OCI-LY3 (cell line): ENCODE measurements around the gene ZPR1.
A peak's percentile ranks its signal among the peaks of the same experiment; 100 is the strongest.

Source experiments
- H2AFZ ChIP-seq: fragments of 200-600, 300-600 bp; shearing (Covaris generic); 2 replicates; pipeline ENCODE4 v1.6.0; 2014; ENCODE audit warnings: antibody characterized with exemption, low read depth, low read length
- H3K27ac ChIP-seq: fragments of 200-600, 300-600 bp; sonication (generic); 2 replicates; pipeline ENCODE4 v1.5.1; 2014; ENCODE audit warnings: mild to moderate bottlenecking, low read length, moderate library complexity, mixed read lengths
- H3K27me3 ChIP-seq: fragments of 200-600, 300-600 bp; sonication (generic); 2 replicates; pipeline ENCODE4 v1.6.1; 2014; ENCODE audit warnings: low read depth, low read length, mixed read lengths
- H3K36me3 ChIP-seq: fragments of 200-600, 300-600 bp; sonication (generic); replicated peaks from 2 replicates; pipeline ENCODE3; 2014; ENCODE audit warnings: low read depth, low read length, mixed read lengths
- H3K4me1 ChIP-seq: fragments of 300-600, 200-600 bp; sonication (generic); 2 replicates; pipeline ENCODE4 v1.6.1; 2014; ENCODE audit warnings: low read length, mixed read lengths
- H3K4me2 ChIP-seq: fragments of 200-600, 300-600 bp; sonication (generic); 2 replicates; pipeline ENCODE4 v1.6.1; 2014; ENCODE audit warnings: low read length, mixed read lengths
- H3K4me3 ChIP-seq: fragments of 300-600, 200-600 bp; sonication (generic); 2 replicates; pipeline ENCODE4 v1.5.1; 2014; ENCODE audit warnings: antibody characterized with exemption, mild to moderate bottlenecking, low read length, moderate library complexity
- H3K79me2 ChIP-seq: fragments of 300-600, 200-600 bp; shearing (Covaris generic); 2 replicates; pipeline ENCODE4 v1.6.1; 2014; ENCODE audit warnings: mild to moderate bottlenecking, low read length, mixed read lengths
- H3K9ac ChIP-seq: fragments of 300-600, 200-600 bp; shearing (Covaris generic); 2 replicates; pipeline ENCODE4 v1.6.0; 2014; ENCODE audit warnings: mild to moderate bottlenecking, low read length, moderate library complexity
- H3K9me3 ChIP-seq: fragments of 200-600, 300-600 bp; shearing (Covaris generic); 2 replicates; pipeline ENCODE4 v1.6.1; 2014; ENCODE audit warnings: low read length, mixed read lengths; ENCODE audit not compliant: insufficient read depth
- H4K20me1 ChIP-seq: fragments of 200-600, 300-600 bp; sonication (generic); 2 replicates; pipeline ENCODE4 v1.6.1; 2016; ENCODE audit warnings: low read length, mixed read lengths; ENCODE audit not compliant: insufficient read depth
- EZH2phosphoT487 ChIP-seq: fragments of 200-600 bp; shearing (Covaris generic); IDR thresholded peaks from 2 replicates; pipeline ENCODE4 v1.6.1; 2018; ENCODE audit warnings: antibody characterized with exemption, mixed run types, low read depth
- TF ChIP-seq, protein P1 (sequence below): fragments of 200-600, 300-600 bp; sonication (generic); IDR thresholded peaks from 2 replicates; pipeline ENCODE4 v1.5.1; 2014; ENCODE audit warnings: antibody characterized with exemption, low read length, low read depth

ZPR1 gene

DNA sequence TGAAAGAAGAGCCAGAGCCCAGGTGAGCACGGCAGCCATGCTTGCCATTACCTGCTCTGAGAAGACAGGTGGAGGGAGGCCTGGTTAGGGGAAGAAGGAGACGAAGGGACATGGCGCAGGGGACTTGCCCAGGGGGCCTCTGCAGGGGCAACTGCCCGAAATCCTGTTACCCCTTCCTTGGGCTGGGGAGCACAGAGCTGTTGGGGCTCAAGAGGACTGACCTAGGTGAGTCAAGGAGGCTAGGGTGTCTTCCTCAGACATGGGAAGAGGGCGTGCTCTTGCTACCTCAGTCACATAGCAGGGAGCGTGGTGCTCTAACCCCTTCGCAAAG is 4.0 kb upstream of the ZPR1 start, which contains the start of gene APOA5:
Gene APOA5 (minus strand): TSS at position 67 of the 331 bp plus-strand sequence. CDS start 19 bp downstream, at position 48.
- H3K27me3 ChIP-seq, result no peaks in the 10 kb centered on the region
- peak within 1 kb of the TSS; percentile 63 for H3K4me3 ChIP-seq
- H3K4me2 ChIP-seq, result peak within 1 kb of the TSS; percentile 66
- H3K9ac ChIP-seq, result peak within 1 kb of the TSS; percentile 1; the same call in 1 of the 2 replicates
- no peak within 1 kb of the TSS for H3K27ac ChIP-seq
- no peaks in the 10 kb centered on the region for H3K36me3 ChIP-seq
- peak within 1 kb of the TSS; percentile 51 for H2AFZ ChIP-seq
- TF ChIP-seq EZH2phosphoT487, result no peak
- TF ChIP-seq, protein P1, sequence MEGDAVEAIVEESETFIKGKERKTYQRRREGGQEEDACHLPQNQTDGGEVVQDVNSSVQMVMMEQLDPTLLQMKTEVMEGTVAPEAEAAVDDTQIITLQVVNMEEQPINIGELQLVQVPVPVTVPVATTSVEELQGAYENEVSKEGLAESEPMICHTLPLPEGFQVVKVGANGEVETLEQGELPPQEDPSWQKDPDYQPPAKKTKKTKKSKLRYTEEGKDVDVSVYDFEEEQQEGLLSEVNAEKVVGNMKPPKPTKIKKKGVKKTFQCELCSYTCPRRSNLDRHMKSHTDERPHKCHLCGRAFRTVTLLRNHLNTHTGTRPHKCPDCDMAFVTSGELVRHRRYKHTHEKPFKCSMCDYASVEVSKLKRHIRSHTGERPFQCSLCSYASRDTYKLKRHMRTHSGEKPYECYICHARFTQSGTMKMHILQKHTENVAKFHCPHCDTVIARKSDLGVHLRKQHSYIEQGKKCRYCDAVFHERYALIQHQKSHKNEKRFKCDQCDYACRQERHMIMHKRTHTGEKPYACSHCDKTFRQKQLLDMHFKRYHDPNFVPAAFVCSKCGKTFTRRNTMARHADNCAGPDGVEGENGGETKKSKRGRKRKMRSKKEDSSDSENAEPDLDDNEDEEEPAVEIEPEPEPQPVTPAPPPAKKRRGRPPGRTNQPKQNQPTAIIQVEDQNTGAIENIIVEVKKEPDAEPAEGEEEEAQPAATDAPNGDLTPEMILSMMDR, result no peak
- peaks cover 11% of the 10 kb centered on the region for H3K79me2 ChIP-seq
- H3K4me1 ChIP-seq, result peaks cover 11% of the 10 kb centered on the region
- no peaks in the 10 kb centered on the region for H3K9me3 ChIP-seq
- no peaks in the 10 kb centered on the region for H4K20me1 ChIP-seq

DNA sequence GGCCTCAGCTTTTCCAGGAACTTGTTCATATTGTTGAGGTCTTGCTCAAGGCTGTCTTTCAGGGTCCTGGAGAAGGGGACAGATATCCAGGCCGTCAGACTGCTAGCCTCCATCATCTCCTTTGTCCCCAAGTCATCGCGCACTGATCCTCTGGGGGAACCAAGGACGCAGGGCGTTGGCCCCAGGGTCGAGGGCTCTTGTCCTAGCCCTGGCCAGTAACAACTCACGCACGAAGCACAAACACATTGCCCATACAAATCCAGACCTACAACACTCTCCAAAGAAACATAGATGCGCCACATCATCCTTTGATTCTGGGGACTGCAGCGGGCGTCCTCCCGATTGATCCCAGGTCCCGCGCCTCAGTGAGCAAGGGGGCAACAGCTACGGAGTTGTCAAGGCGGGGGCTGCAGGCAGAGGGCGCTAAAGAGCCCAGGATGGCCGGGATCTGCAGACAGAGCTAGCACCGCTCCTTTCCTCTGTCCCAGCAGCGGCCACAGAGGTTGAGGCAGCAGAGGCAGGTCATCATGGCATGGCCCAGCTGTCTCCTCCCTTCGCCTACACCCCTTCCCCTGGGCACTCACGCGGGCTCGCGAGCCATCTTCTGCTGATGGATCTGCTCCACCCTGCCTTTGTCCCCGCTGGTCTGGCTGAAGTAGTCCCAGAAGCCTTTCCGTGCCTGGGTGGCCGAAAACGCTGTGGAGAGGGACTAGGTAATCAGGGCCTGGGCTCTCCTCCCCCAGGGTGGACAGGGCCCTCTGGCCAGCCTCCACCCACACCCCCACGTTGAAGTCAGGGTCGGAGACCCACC is 3.4 kb upstream of the ZPR1 start:
- Histone ChIP-seq H3K4me3 (peak overlapping the region; percentile 63), H3K36me3 (no peaks in the 10 kb centered on the region), H3K9me3 (no peaks in the 10 kb centered on the region), H2AFZ (peak overlapping the region; percentile 51), H3K4me2 (peak overlapping the region; percentile 66), H3K27ac (no peak overlapping the region), H3K9ac (peak overlapping the region; percentile 1; the same call in 1 of the 2 replicates), H3K27me3 (no peaks in the 10 kb centered on the region), H4K20me1 (no peaks in the 10 kb centered on the region), H3K79me2 (peaks cover 13% of the 10 kb centered on the region), H3K4me1 (peaks cover 14% of the 10 kb centered on the region)
- TF ChIP-seq EZH2phosphoT487, result no peak
- TF ChIP-seq, protein P1, result peak; percentile 82

GRCh38 chr11:116790167-116791001 is 2.6 kb upstream of the ZPR1 start:
- Histone ChIP-seq H3K36me3 (peaks cover 6% of the 10 kb centered on the region), H3K4me1 (peaks cover 14% of the 10 kb centered on the region), H2AFZ (no peak overlapping the region), H3K9me3 (no peaks in the 10 kb centered on the region), H3K79me2 (peaks cover 13% of the 10 kb centered on the region), H3K27me3 (no peaks in the 10 kb centered on the region), H3K4me3 (no peak overlapping the region), H3K9ac (no peak overlapping the region), H3K4me2 (no peak overlapping the region), H4K20me1 (no peaks in the 10 kb centered on the region), H3K27ac (no peak overlapping the region)
- TF ChIP-seq, protein P1, result no peak
- no peak for TF ChIP-seq EZH2phosphoT487

- peak overlapping the region; percentile 95; the same call in 1 of the 2 replicates for H3K4me2 ChIP-seq
- H3K79me2 ChIP-seq, result peaks cover 13% of the 10 kb centered on the region
- no peaks in the 10 kb centered on the region for H3K27me3 ChIP-seq
- no peak overlapping the region for H3K27ac ChIP-seq
- H3K4me3 ChIP-seq, result 0 out of 2 replicates have a peak overlapping the region, but pooled peaks have one; percentile 84
- peaks cover 14% of the 10 kb centered on the region for H3K4me1 ChIP-seq
- TF ChIP-seq EZH2phosphoT487, result no peak
- TF ChIP-seq, protein P1, result no peak
- peaks cover 20% of the 10 kb centered on the region for H3K36me3 ChIP-seq
- H3K9ac ChIP-seq, result no peak overlapping the region
- H3K9me3 ChIP-seq, result no peaks in the 10 kb centered on the region
- no peak overlapping the region for H2AFZ ChIP-seq
- no peaks in the 10 kb centered on the region for H4K20me1 ChIP-seq
Measured at GRCh38 chr11:116788975-116789374, 1.2 kb upstream of the ZPR1 start.
